ACC112 (cell line): ENCODE measurements around the gene TMEM121.

ENCODE experiments used
- H2AFZ ChIP-seq: fragments of 200-600 bp; sonication (generic); one replicate; pipeline ENCODE4 v1.6.0; 2017; ENCODE audit warnings: antibody characterized with exemption, low read length; ENCODE audit not compliant: unreplicated experiment
- H3K27ac ChIP-seq: fragments of 200-600 bp; sonication (generic); 2 replicates; pipeline ENCODE4 v1.5.1; 2014; ENCODE audit warnings: low read depth, mild to moderate bottlenecking, antibody characterized with exemption, low read length, moderate library complexity
- H3K27me3 ChIP-seq: fragments of 200-600 bp; sonication (generic); 2 replicates; pipeline ENCODE4 v1.6.1; 2014; ENCODE audit warnings: mild to moderate bottlenecking, antibody characterized with exemption, low read length, moderate library complexity, mixed read lengths; ENCODE audit not compliant: insufficient read depth
- H3K36me3 ChIP-seq: fragments of 200-600 bp; sonication (generic); 2 replicates; pipeline ENCODE4 v1.6.1; 2016; ENCODE audit warnings: mild to moderate bottlenecking, antibody characterized with exemption, low read length, moderate library complexity, mixed read lengths; ENCODE audit not compliant: insufficient read depth
- H3K4me1 ChIP-seq: fragments of 200-600 bp; sonication (generic); one replicate; pipeline ENCODE4 v1.6.1; 2016; ENCODE audit warnings: low read length, mixed read lengths; ENCODE audit not compliant: insufficient read depth, unreplicated experiment, control insufficient read depth
- H3K4me3 ChIP-seq: fragments of 200-600 bp; sonication (generic); 2 replicates; pipeline ENCODE4 v1.5.1; 2014; ENCODE audit warnings: mild to moderate bottlenecking, low read depth, low read length
- H3K79me2 ChIP-seq: fragments of 200-600 bp; sonication (generic); one replicate; pipeline ENCODE4 v1.6.0; 2016; ENCODE audit warnings: low read length; ENCODE audit not compliant: control insufficient read depth, unreplicated experiment, insufficient read depth

Gene TMEM121

GRCh38 chr14:105494606-105494929 lies 31.8 kb upstream of the TMEM121 start:
- peaks cover 3% of the 10 kb centered on the region for H3K79me2 ChIP-seq
- no peaks in the 10 kb centered on the region for H3K27me3 ChIP-seq
- H3K27ac ChIP-seq, result no peak overlapping the region
- no peak overlapping the region for H2AFZ ChIP-seq
- no peaks in the 10 kb centered on the region for H3K36me3 ChIP-seq
- H3K4me3 ChIP-seq, result no peak overlapping the region
- peaks cover 4% of the 10 kb centered on the region for H3K4me1 ChIP-seq

- Histone ChIP-seq H2AFZ (no peak overlapping the region), H3K4me1 (peaks cover 4% of the 10 kb centered on the region), H3K27ac (no peak overlapping the region), H3K27me3 (no peaks in the 10 kb centered on the region), H3K79me2 (peaks cover 3% of the 10 kb centered on the region), H3K36me3 (no peaks in the 10 kb centered on the region), H3K4me3 (no peak overlapping the region)
Observed at GRCh38 chr14:105495101-105495989, 31.0 kb upstream of the TMEM121 start.

GRCh38 chr14:105495990-105496830 lies 30.2 kb upstream of the TMEM121 start:
- Histone ChIP-seq H3K36me3 (no peaks in the 10 kb centered on the region), H3K27me3 (no peaks in the 10 kb centered on the region), H3K27ac (no peak overlapping the region), H3K4me3 (no peak overlapping the region), H3K79me2 (peaks cover 3% of the 10 kb centered on the region), H3K4me1 (peaks cover 4% of the 10 kb centered on the region), H2AFZ (no peak overlapping the region)

GRCh38 chr14:105496831-105497591 lies 29.4 kb upstream of the TMEM121 start:
- Histone ChIP-seq H3K4me1 (peaks cover under 1% of the 10 kb centered on the region), H3K79me2 (peaks cover 3% of the 10 kb centered on the region), H3K27ac (no peak overlapping the region), H3K27me3 (no peaks in the 10 kb centered on the region), H3K4me3 (no peak overlapping the region), H2AFZ (no peak overlapping the region), H3K36me3 (no peaks in the 10 kb centered on the region)

GRCh38 chr14:105497671-105498429 lies 28.5 kb upstream of the TMEM121 start:
- Histone ChIP-seq H3K4me3 (no peak overlapping the region), H3K36me3 (no peaks in the 10 kb centered on the region), H3K27me3 (no peaks in the 10 kb centered on the region), H3K27ac (no peak overlapping the region), H3K4me1 (no peaks in the 10 kb centered on the region), H2AFZ (no peak overlapping the region), H3K79me2 (peaks cover 1% of the 10 kb centered on the region)

- Histone ChIP-seq H3K27me3 (no peaks in the 10 kb centered on the region), H3K27ac (no peak overlapping the region), H3K36me3 (no peaks in the 10 kb centered on the region), H3K4me1 (no peaks in the 10 kb centered on the region), H2AFZ (no peak overlapping the region), H3K4me3 (no peak overlapping the region), H3K79me2 (no peaks in the 10 kb centered on the region)
Observed at GRCh38 chr14:105498430-105499255, 27.7 kb upstream of the TMEM121 start.

GRCh38 chr14:105499256-105500035 lies 26.9 kb upstream of the TMEM121 start:
- no peak overlapping the region for H2AFZ ChIP-seq
- H3K4me3 ChIP-seq, result no peak overlapping the region
- no peaks in the 10 kb centered on the region for H3K27me3 ChIP-seq
- no peak overlapping the region for H3K27ac ChIP-seq
- no peaks in the 10 kb centered on the region for H3K4me1 ChIP-seq
- H3K36me3 ChIP-seq, result no peaks in the 10 kb centered on the region
- H3K79me2 ChIP-seq, result no peaks in the 10 kb centered on the region

- no peaks in the 10 kb centered on the region for H3K79me2 ChIP-seq
- no peaks in the 10 kb centered on the region for H3K36me3 ChIP-seq
- no peak overlapping the region for H2AFZ ChIP-seq
- H3K4me1 ChIP-seq, result no peaks in the 10 kb centered on the region
- no peaks in the 10 kb centered on the region for H3K27me3 ChIP-seq
- H3K4me3 ChIP-seq, result no peak overlapping the region
- no peak overlapping the region for H3K27ac ChIP-seq
Observed at GRCh38 chr14:105500036-105500725, 26.2 kb upstream of the TMEM121 start.

- no peak overlapping the region for H2AFZ ChIP-seq
- no peak overlapping the region for H3K27ac ChIP-seq
- H3K27me3 ChIP-seq, result no peaks in the 10 kb centered on the region
- H3K4me1 ChIP-seq, result no peaks in the 10 kb centered on the region
- no peak overlapping the region for H3K4me3 ChIP-seq
- no peaks in the 10 kb centered on the region for H3K36me3 ChIP-seq
- no peaks in the 10 kb centered on the region for H3K79me2 ChIP-seq
Observed at GRCh38 chr14:105500726-105501101, 25.7 kb upstream of the TMEM121 start.
